CD14-positive monocyte (primary cell): Measurements from ENCODE around the gene ESRRA. TPM values are rescaled to one million over a fixed set of nuclear protein-coding genes. Genes with fewer than 3 reads are reported as not detected.
A peak's percentile ranks its signal among the peaks of the same experiment; 100 is the strongest.

Experiments used
- DNase-seq, 3 donors: peaks; one replicate each; pipeline ENCODE4 v3.0.0-alpha.2; 2011 to 2022
- H2AFZ ChIP-seq: 2 replicates; pipeline ENCODE4 v1.6.0; 2012; ENCODE audit warnings: mild to moderate bottlenecking, low read depth, low read length, inconsistent platforms; ENCODE audit not compliant: insufficient read depth, poor library complexity, severe bottlenecking
- H3K27ac ChIP-seq, 2 donors: 1 replicate in 1 of 2; 2 replicates in 1 of 2; pipeline ENCODE4 v1.5.1; 2012 to 2013; ENCODE audit warnings: low read length in 2 of 2, control low read depth in 1 of 2, inconsistent platforms in 1 of 2, low read depth in 1 of 2, mild to moderate bottlenecking in 1 of 2
- H3K27me3 ChIP-seq, 2 donors: one replicate each; pipeline versions ENCODE4 v1.6.0 to v1.6.1; 2011 to 2013; ENCODE audit warnings: low read length in 2 of 2; ENCODE audit not compliant: control insufficient read depth in 2 of 2, insufficient read depth in 2 of 2
- H3K36me3 ChIP-seq, 2 donors: replicated peaks in 1 of 2; 1 replicate in 1 of 2; 2 replicates in 1 of 2; pipeline versions ENCODE4 v1.5.1 to v1.6.1; 2012 to 2013; ENCODE audit warnings: low read length in 2 of 2, control low read depth in 1 of 2, inconsistent platforms in 1 of 2, mild to moderate bottlenecking in 1 of 2; ENCODE audit not compliant: insufficient read depth in 2 of 2, control insufficient read depth in 1 of 2
- H3K4me1 ChIP-seq, 2 donors: 1 replicate in 1 of 2; 2 replicates in 1 of 2; pipeline versions ENCODE4 v1.5.1 to v1.6.1; 2012 to 2013; ENCODE audit warnings: low read length in 2 of 2, control low read depth in 1 of 2, inconsistent platforms in 1 of 2, mild to moderate bottlenecking in 1 of 2, moderate library complexity in 1 of 2; ENCODE audit not compliant: insufficient read depth in 2 of 2, control insufficient read depth in 1 of 2
- H3K4me2 ChIP-seq: replicated peaks from 2 replicates; pipeline ENCODE3; 2012; ENCODE audit warnings: low read length, moderate library complexity, mild to moderate bottlenecking; ENCODE audit not compliant: poor library complexity, severe bottlenecking; ENCODE audit errors: extremely low read depth
- H3K4me3 ChIP-seq, 3 experiments: fragments of 200-600 bp in 1 of 3; sonication (generic) in 1 of 3; replicated peaks in 1 of 3; 1 replicate in 2 of 3; 2 replicates in 1 of 3; pipeline ENCODE4 v1.5.1; 2011 to 2013; ENCODE audit warnings: low read length in 3 of 3, mild to moderate bottlenecking in 3 of 3, control low read depth in 2 of 3, low read depth in 2 of 3, inconsistent platforms in 1 of 3, moderate library complexity in 1 of 3
- H3K79me2 ChIP-seq: 2 replicates; pipeline ENCODE4 v1.6.0; 2012; ENCODE audit warnings: mild to moderate bottlenecking, control low read depth, inconsistent platforms, low read length, moderate library complexity; ENCODE audit not compliant: insufficient read depth
- H3K9ac ChIP-seq: 2 replicates; pipeline ENCODE4 v1.6.0; 2017; ENCODE audit warnings: low read length, mild to moderate bottlenecking; ENCODE audit not compliant: insufficient read depth, poor library complexity, severe bottlenecking
- H3K9me3 ChIP-seq, 2 donors: replicated peaks in 1 of 2; 1 replicate in 1 of 2; 2 replicates in 1 of 2; pipeline versions ENCODE4 v1.5.1 to v1.6.1; 2012 to 2013; ENCODE audit warnings: low read length in 2 of 2, control low read depth in 1 of 2; ENCODE audit not compliant: control insufficient read depth in 1 of 2, insufficient read depth in 1 of 2
- H4K20me1 ChIP-seq: 2 replicates; pipeline ENCODE4 v1.6.0; 2012; ENCODE audit warnings: mild to moderate bottlenecking, low read length, control low read depth, moderate library complexity; ENCODE audit not compliant: insufficient read depth
- H3K27ac Mint-ChIP-seq, 7 donors: one replicate each; pipeline ENCODE4 v1.8.0; 2020; ENCODE audit warnings: mild to moderate bottlenecking in 7 of 7, mixed read lengths in 7 of 7, moderate library complexity in 6 of 7, inconsistent platforms in 2 of 7
- H3K27me3 Mint-ChIP-seq, 3 donors: one replicate each; pipeline ENCODE4 v1.8.0; 2021 to 2022; ENCODE audit warnings: low read depth in 3 of 3, mild to moderate bottlenecking in 3 of 3, mixed read lengths in 3 of 3, moderate library complexity in 3 of 3, inconsistent platforms in 1 of 3
- H3K36me3 Mint-ChIP-seq, 2 donors: one replicate each; pipeline ENCODE4 v1.8.0; 2020; ENCODE audit warnings: mixed read lengths in 2 of 2, inconsistent platforms in 1 of 2, mild to moderate bottlenecking in 1 of 2
- H3K4me1 Mint-ChIP-seq: one replicate; pipeline ENCODE4 v1.8.0; 2020; ENCODE audit warnings: mild to moderate bottlenecking, mixed read lengths
- H3K4me3 Mint-ChIP-seq, 2 donors: one replicate each; pipeline ENCODE4 v1.8.0; 2020; ENCODE audit warnings: mild to moderate bottlenecking in 2 of 2, mixed read lengths in 2 of 2, moderate library complexity in 1 of 2
- H3K9me3 Mint-ChIP-seq, 7 donors: one replicate each; pipeline ENCODE4 v1.8.0; 2020 to 2022; ENCODE audit warnings: mixed read lengths in 7 of 7, mild to moderate bottlenecking in 6 of 7, moderate library complexity in 6 of 7, inconsistent platforms in 2 of 7
- WGBS: methylation state at CpG from one replicate; pipeline ENCODE4 v1.1.5; 2013; ENCODE audit warnings: missing lambda C conversion rate; ENCODE audit not compliant: insufficient coverage; 5-methylcytosine and 5-hydroxymethylcytosine counted together
- intact Hi-C, 2 donors: fragments of 100-400 bp; cut with micrococcal nuclease; formaldehyde crosslinking; loops; one replicate each; pipeline versions ENCODE4 v1.15.0 to v1.15.1; 2023
- polyA plus RNA-seq, 3 donors: library from polyadenylated mRNA; depleted of rRNA in 1 of 3; unstranded in 2 of 3; stranded (reverse) in 1 of 3; fragments of 300-500 nt in 2 of 3; fragments of >200 nt in 1 of 3; fragmentation: Illumina TruSeq in 2 of 3; gene quantifications; 1 replicate in 2 of 3; 2 replicates in 1 of 3; pipeline ENCODE4 v1.2.3, GENCODE V29; 2012 to 2021
- TF ChIP-seq, protein P1 (sequence below): fragments of 200-600 bp; IDR thresholded peaks from one replicate; pipeline ENCODE4 v1.8.0; 2022; ENCODE audit warnings: antibody characterized with exemption, mild to moderate bottlenecking

The ESRRA gene
- polyA plus RNA-seq, 3 donors = 15.3 to 45.7 (median 18.3) TPM

GRCh38 chr11:64263021-64263946 is 42.0 kb upstream of the ESRRA start:
- Histone ChIP-seq H3K79me2 (no peaks in the 10 kb centered on the region), H3K9ac (no peak overlapping the region), H3K36me3 (peaks cover 80 to 83% of the 10 kb centered on the region in 2 donors), H4K20me1 (peaks cover 7% of the 10 kb centered on the region), H3K27ac (no peak overlapping the region), H3K27me3 (no peaks in the 10 kb centered on the region), H3K4me2 (no peak overlapping the region), H3K4me3 (no peak overlapping the region), H3K9me3 (no peaks in the 10 kb centered on the region), H2AFZ (no peak overlapping the region), H3K4me1 (peaks cover 12 to 13% of the 10 kb centered on the region in 2 donors)
- H3K4me3 Mint-ChIP-seq = no peak overlapping the region
- H3K36me3 Mint-ChIP-seq = peaks cover 57 to 79% of the 10 kb centered on the region in 2 donors
- TF ChIP-seq, protein P1, sequence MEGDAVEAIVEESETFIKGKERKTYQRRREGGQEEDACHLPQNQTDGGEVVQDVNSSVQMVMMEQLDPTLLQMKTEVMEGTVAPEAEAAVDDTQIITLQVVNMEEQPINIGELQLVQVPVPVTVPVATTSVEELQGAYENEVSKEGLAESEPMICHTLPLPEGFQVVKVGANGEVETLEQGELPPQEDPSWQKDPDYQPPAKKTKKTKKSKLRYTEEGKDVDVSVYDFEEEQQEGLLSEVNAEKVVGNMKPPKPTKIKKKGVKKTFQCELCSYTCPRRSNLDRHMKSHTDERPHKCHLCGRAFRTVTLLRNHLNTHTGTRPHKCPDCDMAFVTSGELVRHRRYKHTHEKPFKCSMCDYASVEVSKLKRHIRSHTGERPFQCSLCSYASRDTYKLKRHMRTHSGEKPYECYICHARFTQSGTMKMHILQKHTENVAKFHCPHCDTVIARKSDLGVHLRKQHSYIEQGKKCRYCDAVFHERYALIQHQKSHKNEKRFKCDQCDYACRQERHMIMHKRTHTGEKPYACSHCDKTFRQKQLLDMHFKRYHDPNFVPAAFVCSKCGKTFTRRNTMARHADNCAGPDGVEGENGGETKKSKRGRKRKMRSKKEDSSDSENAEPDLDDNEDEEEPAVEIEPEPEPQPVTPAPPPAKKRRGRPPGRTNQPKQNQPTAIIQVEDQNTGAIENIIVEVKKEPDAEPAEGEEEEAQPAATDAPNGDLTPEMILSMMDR = no peak
- H3K27me3 Mint-ChIP-seq = no peaks in the 10 kb centered on the region
- DNase-seq = no peak
- H3K9me3 Mint-ChIP-seq = peaks cover 0 to 4% (median 0%) of the 10 kb centered on the region in 7 donors
- H3K4me1 Mint-ChIP-seq = peaks cover 10% of the 10 kb centered on the region
- peak overlapping the region in 1 of 7 donors; percentile 59 for H3K27ac Mint-ChIP-seq
- WGBS = 87% methylated on average over 24 of the region's 29 CpGs
- intact Hi-C loops = no loop called here

DNA sequence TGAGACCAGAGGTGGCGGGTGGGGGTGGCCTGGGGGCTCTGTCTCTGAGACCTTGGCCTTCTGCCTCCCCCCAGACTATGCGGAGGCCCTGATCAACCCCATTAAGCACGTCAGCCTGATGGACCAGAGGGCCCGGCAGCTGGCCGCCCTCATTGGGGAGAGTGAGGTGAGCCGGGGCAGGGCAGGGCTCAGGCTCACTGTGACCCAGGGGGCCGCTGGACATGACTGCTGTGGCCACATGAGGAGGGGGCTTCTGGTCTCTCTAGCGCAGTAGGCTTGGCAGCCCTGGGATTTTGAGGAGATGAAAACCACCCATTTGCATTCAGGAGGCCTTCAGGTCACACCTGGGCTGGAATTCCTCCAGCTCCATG is 41.4 kb upstream of the ESRRA start:
- H3K27me3 ChIP-seq = no peaks in the 10 kb centered on the region
- peaks cover 52 to 73% of the 10 kb centered on the region in 2 donors for H3K36me3 Mint-ChIP-seq
- H3K4me1 ChIP-seq = peaks cover 19 to 20% of the 10 kb centered on the region in 2 donors
- H3K79me2 ChIP-seq = no peaks in the 10 kb centered on the region
- peaks cover 7% of the 10 kb centered on the region for H4K20me1 ChIP-seq
- H3K4me2 ChIP-seq = no peak overlapping the region
- H3K36me3 ChIP-seq = peaks cover 74 to 77% of the 10 kb centered on the region in 2 donors
- no peaks in the 10 kb centered on the region for H3K27me3 Mint-ChIP-seq
- H3K27ac Mint-ChIP-seq = no peak overlapping the region
- H3K9me3 Mint-ChIP-seq = peaks cover 0 to 4% (median 0%) of the 10 kb centered on the region in 7 donors
- TF ChIP-seq, protein P1 = no peak
- H3K9ac ChIP-seq = no peak overlapping the region
- no peak overlapping the region for H2AFZ ChIP-seq
- 96% methylated on average over 6 of the region's 8 CpGs for WGBS
- no peak overlapping the region for H3K4me3 ChIP-seq
- peaks cover 17% of the 10 kb centered on the region for H3K4me1 Mint-ChIP-seq
- no peaks in the 10 kb centered on the region for H3K9me3 ChIP-seq
- H3K4me3 Mint-ChIP-seq = no peak overlapping the region
- no peak for DNase-seq
- no peak overlapping the region for H3K27ac ChIP-seq
- intact Hi-C loops = no loop called here
